Progenitor cell of endocrine pancreas (in vitro differentiated cells): ENCODE results near the gene COX4I1. TPM values are rescaled to one million over a fixed set of nuclear protein-coding genes. Genes with fewer than 3 reads are reported as not detected.

Experiments used
- DNase-seq: peaks from one replicate; pipeline ENCODE4 v3.0.0; 2021; ENCODE audit warnings: low spot score; ENCODE audit not compliant: unreplicated experiment
- H3K27ac Mint-ChIP-seq: 2 replicates; pipeline ENCODE4 v1.8.0; 2021; ENCODE audit warnings: mild to moderate bottlenecking, moderate library complexity, mixed read lengths
- H3K27me3 Mint-ChIP-seq: 2 replicates; pipeline ENCODE4 v1.8.0; 2021; ENCODE audit warnings: mixed read lengths
- H3K36me3 Mint-ChIP-seq: 2 replicates; pipeline ENCODE4 v1.8.0; 2022; ENCODE audit warnings: mixed read lengths; ENCODE audit not compliant: insufficient read depth
- H3K4me1 Mint-ChIP-seq: 2 replicates; pipeline ENCODE4 v1.8.0; 2021; ENCODE audit warnings: low read depth, mixed read lengths
- H3K4me3 Mint-ChIP-seq: 2 replicates; pipeline ENCODE4 v1.8.0; 2021; ENCODE audit warnings: low read depth, mild to moderate bottlenecking, moderate library complexity, mixed read lengths
- H3K9me3 Mint-ChIP-seq: 2 replicates; pipeline ENCODE4 v1.8.0; 2021; ENCODE audit warnings: low read depth, mixed read lengths
- total RNA-seq: library from RNA; stranded (reverse); gene quantifications from 2 replicates; pipeline ENCODE4 v1.2.1, GENCODE V29; 2021
- TF ChIP-seq, protein P1 (sequence below): fragments of 200-600 bp; sonication (generic); IDR thresholded peaks from one replicate; pipeline ENCODE4 v1.5.0; 2021; ENCODE audit warnings: antibody characterized with exemption, mild to moderate bottlenecking; ENCODE audit not compliant: unreplicated experiment

Gene COX4I1
- total RNA-seq, 1 donor from 2014 or later: 466 TPM

DNA sequence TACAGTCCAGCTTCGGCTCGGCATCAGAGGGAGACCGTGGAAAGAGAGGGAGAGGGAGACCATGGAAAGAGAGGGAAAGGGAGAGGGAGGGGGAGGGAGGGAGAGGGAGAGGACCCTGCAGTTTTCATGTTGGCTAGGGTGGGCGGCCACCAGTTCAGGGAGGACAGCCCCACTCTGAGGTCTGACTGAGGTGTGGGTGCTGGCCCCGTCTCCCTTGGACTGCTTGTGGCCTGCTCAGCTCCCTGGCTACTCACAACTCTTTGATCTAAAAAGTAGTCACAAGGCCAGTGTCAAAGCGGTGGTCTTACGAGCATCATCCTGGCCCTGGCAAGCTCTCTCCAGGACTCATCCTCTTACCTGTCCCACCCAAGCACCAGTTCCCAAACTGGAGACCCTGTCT is 9.4 kb downstream of the COX4I1 start:
- H3K4me1 Mint-ChIP-seq: peaks cover 5% of the 10 kb centered on the region
- no peak for DNase-seq
- TF ChIP-seq, protein P1, sequence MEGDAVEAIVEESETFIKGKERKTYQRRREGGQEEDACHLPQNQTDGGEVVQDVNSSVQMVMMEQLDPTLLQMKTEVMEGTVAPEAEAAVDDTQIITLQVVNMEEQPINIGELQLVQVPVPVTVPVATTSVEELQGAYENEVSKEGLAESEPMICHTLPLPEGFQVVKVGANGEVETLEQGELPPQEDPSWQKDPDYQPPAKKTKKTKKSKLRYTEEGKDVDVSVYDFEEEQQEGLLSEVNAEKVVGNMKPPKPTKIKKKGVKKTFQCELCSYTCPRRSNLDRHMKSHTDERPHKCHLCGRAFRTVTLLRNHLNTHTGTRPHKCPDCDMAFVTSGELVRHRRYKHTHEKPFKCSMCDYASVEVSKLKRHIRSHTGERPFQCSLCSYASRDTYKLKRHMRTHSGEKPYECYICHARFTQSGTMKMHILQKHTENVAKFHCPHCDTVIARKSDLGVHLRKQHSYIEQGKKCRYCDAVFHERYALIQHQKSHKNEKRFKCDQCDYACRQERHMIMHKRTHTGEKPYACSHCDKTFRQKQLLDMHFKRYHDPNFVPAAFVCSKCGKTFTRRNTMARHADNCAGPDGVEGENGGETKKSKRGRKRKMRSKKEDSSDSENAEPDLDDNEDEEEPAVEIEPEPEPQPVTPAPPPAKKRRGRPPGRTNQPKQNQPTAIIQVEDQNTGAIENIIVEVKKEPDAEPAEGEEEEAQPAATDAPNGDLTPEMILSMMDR: no peak
- no peak overlapping the region for H3K4me3 Mint-ChIP-seq
- H3K9me3 Mint-ChIP-seq: no peaks in the 10 kb centered on the region
- no peak overlapping the region for H3K27ac Mint-ChIP-seq
- H3K36me3 Mint-ChIP-seq: peaks cover 24% of the 10 kb centered on the region
- peaks cover 22% of the 10 kb centered on the region for H3K27me3 Mint-ChIP-seq

DNA sequence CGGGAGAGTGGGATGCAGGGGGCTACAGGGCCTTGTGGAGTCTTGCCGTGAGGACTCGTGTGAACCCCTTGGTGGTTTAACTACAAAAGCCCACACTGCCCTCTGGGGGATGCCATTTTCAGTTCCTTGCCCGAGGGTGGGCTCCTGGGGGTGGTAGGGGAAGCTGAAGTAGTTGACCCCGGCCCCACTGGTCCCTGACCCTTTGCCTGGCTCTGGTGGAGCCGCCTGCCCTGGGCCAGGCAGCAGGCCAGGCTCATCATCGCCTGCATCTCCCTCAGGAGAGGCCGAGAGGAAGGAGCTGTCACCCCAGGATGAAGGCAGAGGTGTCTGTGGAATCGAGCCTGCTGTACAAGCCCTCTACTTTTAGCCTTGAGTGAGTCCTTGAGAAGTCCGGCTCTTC is 10.2 kb downstream of the COX4I1 start:
- H3K27ac Mint-ChIP-seq: no peak overlapping the region

DNA sequence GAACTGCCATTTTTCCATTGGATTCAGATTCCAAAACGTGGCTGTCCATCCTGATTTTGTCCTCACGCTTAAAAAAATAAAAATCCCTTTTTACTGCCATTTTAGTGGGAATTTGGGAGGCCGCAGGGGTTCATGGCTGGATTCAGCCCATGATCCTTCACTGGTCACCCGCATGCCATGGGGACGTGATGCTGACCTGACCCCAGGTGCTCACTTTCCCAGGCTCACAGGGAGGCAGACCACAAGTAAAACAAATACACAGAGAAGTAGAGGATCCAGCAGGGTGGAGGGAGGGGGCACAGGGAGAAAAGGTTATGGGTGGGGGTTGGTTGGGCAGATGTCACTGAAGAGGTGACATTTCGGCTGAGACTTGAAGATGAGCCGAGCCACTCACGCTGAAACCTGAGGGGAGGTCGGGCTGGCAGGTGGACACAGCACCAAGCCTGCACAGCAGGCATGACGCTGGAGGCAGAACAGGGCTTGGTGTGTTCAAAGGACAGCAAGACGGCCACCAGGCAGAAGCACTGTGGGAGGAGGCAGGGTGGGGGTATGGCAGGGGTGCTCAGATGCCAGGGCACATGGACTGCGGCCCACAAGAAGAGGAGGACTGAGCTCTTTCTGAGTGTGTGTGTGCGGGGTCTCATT is 10.7 kb downstream of the COX4I1 start:
- H3K4me3 Mint-ChIP-seq: no peak overlapping the region
- H3K27me3 Mint-ChIP-seq: peaks cover 22% of the 10 kb centered on the region
- no peaks in the 10 kb centered on the region for H3K9me3 Mint-ChIP-seq
- TF ChIP-seq, protein P1: no peak
- H3K4me1 Mint-ChIP-seq: peaks cover 5% of the 10 kb centered on the region
- DNase-seq: no peak
- H3K36me3 Mint-ChIP-seq: peaks cover 15% of the 10 kb centered on the region
- peak overlapping the region; percentile 53 for H3K27ac Mint-ChIP-seq

More for the DNA sequence above, 10.2 kb downstream of the COX4I1 start:
- no peak overlapping the region for H3K4me3 Mint-ChIP-seq
- no peak for DNase-seq
- TF ChIP-seq, protein P1: no peak
- H3K36me3 Mint-ChIP-seq: peaks cover 21% of the 10 kb centered on the region
- peaks cover 22% of the 10 kb centered on the region for H3K27me3 Mint-ChIP-seq
- no peaks in the 10 kb centered on the region for H3K9me3 Mint-ChIP-seq
- H3K4me1 Mint-ChIP-seq: peaks cover 5% of the 10 kb centered on the region

DNA sequence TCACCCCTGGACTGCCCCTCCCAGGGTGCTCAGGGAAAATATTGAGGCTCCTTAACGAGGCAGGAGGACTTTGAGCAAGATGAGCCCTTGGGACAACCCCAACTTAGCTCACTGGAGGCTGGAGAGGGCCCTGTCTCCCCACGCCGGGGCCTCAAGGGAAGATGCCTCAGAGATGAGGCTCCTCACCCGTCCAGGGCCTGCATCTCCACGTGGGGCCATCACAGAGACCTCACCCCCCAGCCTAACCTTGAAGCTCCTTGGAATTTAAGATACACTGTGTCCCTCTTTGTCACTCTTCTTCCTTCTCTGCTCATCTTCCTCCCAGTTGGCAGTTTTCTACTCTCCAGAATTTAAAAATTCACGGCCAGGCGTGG is 11.2 kb downstream of the COX4I1 start:
- H3K36me3 Mint-ChIP-seq: peaks cover 11% of the 10 kb centered on the region
- H3K27me3 Mint-ChIP-seq: peaks cover 22% of the 10 kb centered on the region
- no peak for DNase-seq
- peaks cover 5% of the 10 kb centered on the region for H3K4me1 Mint-ChIP-seq
- H3K9me3 Mint-ChIP-seq: no peaks in the 10 kb centered on the region
- H3K27ac Mint-ChIP-seq: no peak overlapping the region
- H3K4me3 Mint-ChIP-seq: no peak overlapping the region
- TF ChIP-seq, protein P1: no peak

DNA sequence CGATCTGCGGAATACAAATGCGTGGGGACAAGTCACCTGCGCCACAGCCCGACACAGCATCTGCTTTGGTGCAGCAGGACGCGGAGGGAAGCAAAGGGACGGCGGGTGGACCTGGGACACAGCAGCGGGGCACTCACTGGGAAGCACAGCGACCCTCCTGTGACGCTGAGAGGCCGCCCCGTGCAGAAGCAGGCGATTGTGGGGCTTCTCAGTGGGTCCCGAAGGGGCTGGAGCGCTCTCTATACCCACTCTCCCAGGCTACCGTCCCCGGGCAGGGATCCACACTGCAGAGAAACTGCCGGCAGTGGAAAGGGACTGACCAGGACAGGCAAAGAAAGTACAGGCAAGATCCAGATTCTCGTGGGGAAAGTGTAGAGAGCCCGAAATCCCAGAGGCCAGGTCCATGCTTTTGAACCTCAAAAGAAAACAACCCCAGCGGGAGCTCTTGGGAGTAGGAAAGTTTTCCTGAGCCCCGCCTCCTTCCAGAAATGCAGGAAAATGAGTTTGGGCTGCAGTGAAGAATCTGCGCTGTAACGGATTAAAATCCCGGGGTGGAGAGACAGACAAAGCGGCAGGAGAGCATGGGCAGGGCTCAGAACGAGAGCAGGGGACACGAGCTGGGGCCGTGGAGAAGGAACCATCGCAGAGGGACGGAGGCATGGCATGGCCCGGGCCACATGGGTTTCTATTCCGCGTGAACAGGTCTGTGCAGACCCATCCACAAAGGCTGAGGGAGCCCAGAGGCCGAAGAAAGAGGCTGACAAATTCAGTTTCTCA is 12.7 kb downstream of the COX4I1 start:
- Mint-ChIP-seq H3K4me3 (no peak overlapping the region), H3K36me3 (no peaks in the 10 kb centered on the region), H3K27me3 (peaks cover 22% of the 10 kb centered on the region), H3K9me3 (no peaks in the 10 kb centered on the region), H3K4me1 (peaks cover 5% of the 10 kb centered on the region), H3K27ac (no peak overlapping the region)
- no peak for DNase-seq
- TF ChIP-seq, protein P1: no peak
